GM19395 (cell line): ENCODE measurements around the gene MYO18B.

ENCODE experiments used
- ATAC-seq: cut with Tn5 transposase; IDR thresholded peaks from one replicate; pipeline ENCODE4 v1.9.1; 2021; ENCODE audit warnings: mild to moderate bottlenecking, moderate library complexity; ENCODE audit not compliant: unreplicated experiment

The MYO18B gene

DNA sequence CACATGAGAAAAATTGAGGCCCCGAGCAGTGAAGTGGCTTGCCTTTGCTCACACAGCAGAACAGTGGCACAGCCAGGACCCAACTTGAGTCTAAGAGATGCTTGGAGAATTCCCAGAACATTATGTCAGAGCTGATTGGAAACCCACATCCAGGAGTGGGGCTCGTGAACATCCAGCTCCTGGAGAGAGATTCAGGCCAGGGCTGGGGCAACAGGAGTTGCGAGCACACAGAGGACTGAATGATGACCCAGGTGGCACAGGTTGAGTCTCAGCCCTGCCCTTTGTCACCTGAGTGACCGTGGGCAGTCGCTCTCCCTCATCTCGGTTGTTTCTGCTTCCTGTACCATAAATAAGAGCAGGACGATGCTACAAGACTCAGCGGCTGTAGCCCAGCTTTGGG is 102.6 kb downstream of the MYO18B start:
- ATAC-seq, result no peak

DNA sequence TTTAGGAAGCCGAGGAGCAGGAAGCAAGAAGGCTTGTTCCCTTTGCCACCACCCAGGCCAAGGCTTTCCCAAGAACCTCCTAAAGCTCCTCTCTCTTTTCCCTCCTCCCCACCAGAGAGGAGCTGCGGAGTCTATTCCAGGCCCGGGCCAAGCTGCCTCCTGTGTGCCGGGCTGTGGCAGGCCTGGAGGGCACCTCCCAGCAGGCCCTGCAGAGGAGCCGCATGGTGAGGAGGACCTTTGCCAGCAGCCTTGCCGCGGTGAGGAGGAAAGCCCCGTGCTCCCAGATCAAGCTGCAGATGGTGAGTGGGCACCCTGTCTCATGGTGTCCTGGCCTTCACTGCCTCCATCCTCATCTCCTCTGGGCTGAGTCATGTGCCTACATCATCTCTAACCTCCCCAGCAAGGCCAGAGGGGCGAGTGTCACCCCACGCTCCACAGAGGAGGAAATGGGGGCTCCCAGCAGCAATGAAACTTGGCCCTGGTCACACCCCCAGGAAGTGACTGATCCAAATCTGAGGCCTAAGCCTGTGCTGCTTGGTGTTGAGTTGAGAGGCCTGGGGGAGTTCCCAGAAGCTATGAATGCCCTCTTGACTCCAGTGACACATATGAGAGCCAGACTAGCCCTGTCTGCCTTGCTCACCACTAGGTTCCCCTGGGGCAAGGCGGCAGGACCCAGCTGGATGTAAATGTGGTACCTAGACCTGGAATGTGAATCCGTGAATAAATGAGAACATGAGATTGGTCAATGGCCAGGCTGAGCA is 104.2 kb downstream of the MYO18B start:
- ATAC-seq, result no peak

DNA sequence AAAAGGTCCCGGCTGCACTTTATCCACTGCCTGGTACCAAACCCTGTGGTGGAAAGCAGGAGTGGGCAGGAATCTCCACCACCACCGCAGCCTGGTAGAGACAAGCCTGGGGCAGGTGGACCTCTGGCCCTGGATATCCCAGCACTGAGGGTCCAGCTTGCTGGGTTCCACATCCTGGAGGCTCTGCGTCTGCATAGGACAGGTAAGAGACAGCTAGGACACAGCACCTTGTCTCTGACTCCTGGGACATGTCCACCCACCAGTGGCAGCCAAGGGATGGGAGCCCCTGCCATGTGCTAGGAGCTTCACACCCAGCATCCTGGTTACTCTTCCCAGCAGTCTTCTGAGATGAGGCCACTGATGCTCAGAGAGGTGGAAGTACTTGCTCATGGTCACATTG is 105.5 kb downstream of the MYO18B start:
- no peak for ATAC-seq

DNA sequence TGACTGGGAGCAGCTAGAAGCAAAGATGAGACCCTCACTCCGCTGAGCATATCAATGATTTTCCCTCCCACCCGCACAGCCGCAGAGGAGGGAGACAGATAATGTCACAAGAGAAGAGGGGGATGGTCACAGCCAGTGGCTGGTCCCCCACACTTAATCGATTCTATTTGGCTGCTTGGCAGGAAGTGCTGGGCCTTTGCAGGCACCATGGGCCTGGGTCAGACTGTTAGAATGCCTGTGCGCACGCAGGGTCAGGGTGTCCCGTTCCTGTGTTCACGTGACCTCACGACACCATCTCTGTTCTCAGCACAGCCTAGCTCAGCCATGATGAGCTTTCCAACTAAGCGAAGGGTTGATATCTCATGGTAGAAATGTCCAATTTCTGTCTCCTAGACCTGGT is 107.0 kb downstream of the MYO18B start:
- no peak for ATAC-seq

DNA sequence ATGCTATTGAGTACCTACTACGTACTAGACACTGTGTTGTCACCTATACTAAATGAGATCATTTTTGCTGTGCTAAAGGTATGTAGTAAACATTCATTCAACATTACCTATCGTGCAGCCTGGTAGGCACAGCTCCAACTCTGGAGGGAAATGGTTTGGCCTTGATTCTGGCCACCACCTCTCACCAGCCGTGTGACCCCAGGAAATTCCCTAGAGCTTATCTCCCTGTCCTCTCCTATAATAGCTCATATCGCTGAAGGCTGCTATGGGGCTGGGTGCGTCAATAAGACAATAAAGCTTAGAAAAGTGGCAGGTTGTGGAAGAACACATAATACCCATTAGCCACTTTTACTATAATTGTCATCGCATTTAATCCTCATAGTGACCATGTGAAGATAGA is 107.5 kb downstream of the MYO18B start:
- ATAC-seq, result no peak

DNA sequence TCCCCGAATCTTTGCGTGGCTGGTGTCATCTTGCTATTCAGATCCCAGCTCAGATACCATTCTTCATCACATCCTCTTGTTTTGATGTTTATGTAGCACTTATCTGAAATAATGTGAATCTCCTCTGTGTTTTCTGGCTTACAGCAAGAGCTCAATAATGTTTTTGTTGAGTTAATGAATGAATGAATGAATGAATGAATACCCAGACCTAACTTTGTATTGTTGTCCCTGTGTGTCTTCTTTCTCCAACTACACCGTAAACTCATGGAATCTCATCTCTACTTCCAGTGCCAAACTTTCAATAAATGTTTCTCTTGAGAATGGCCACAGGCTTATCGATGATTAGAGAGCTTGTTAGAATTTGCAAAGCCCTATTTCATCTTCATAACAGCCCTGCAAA is 110.2 kb downstream of the MYO18B start:
- no peak for ATAC-seq

DNA sequence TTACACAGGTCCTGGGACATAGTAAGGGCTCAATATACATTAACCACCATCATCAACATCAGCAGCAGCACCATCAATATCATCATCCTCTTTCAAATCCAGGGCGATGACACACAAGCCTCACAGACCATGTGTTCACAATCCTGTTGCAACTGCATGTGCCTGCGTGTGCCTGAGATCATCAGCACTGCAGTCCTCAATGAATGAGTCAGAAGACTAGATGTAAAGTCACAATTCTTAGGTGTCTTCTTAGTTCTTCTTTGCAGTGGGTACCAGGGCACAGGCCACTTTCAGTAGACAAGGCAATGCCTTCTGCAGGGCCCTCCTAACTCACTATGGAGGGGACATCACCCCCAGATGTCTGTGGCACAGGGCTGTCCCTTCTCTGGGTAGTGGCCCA is 111.1 kb downstream of the MYO18B start:
- no peak for ATAC-seq

DNA sequence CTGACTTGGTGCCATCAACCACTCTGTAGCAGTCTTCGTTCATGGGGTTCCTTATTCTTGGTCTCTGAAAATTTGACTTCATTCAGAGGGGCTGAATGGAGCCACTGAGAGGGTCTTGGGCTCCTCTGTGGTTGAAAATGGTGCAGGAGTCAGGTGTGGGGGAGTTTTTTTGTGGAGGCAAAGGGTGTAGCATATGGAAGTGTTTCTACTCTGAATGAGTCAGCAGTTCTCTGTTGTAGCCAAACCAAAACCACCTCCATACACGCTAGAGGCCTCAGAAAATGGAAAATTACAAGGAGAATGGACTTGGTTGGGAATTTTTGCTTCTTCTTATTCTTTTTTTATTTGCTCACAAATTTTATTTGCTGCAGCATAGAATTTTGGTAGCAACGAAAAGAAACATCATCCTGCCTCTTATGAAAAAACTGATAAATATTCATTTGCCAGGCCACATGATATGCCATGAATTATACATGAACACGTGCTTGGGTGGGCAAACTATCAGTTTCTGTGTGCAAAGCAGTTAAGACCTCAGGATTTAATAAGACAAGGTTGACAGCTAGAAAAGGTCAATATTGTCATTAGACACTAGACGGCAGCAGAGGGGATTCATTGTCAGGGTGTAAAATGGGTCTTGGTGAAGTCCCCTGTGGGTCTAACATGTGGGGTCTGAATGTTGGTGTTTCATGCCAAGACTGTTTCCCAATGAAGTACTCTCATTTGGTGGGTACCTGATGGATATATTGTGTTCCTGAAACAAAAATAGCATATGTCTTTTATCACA is 111.7 kb downstream of the MYO18B start:
- no peak for ATAC-seq

DNA sequence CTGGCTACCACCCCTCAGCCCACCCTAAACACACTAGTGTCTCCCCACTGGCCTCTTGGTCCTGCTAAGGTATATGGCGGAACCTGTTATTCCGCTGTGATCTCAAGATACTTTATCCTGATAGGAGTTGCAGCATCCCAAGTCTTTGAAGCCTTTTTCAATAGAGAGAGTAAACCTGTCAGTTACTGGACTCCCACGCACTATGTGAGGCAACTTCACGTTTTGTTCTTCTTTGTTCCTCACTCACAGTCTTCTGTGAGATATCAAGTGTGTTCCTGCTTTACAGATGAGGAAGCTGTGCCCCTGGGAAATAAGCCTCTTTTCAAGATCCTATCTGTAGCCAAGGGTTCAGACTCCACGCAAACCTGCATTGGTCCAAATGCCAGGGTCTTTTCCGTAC is 127.8 kb downstream of the MYO18B start:
- no peak for ATAC-seq

DNA sequence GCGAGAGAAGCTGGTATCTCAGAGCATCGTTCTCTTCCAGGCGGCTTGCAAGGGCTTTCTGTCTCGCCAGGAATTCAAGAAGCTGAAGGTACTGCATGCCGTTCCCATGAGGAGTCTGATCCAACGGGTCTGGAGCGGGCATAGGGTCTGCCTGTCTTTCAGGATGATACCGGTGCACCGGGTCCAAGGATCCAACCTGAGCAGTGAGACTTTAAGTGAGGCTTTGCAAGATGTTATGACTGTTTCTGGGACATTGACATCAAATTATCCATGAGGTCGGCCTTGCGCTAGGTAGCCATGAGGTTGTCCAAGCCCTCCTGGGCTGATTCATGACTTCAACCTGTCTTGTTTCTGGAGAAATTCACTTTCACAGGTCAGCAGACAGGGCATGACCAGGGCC is 132.3 kb downstream of the MYO18B start:
- ATAC-seq, result no peak

DNA sequence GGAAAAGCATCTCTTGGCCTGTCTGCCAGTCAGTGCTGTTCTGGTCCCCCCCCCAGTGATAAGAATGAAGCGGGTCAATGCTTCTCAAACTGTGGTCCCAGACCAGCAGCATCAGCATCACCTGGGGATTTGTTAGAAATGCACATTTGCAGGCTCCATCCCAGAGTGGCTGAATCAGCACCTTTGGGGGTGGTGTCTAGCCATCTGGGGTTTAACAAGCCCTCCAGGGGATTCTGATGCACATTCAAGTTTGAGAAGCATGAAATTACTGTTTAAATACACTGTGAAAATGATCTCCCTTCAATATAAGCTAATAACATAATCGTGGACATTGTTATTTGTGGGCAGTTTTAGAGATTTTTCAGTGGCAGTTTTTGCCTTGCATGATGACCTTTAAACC is 133.5 kb downstream of the MYO18B start:
- ATAC-seq, result no peak

DNA sequence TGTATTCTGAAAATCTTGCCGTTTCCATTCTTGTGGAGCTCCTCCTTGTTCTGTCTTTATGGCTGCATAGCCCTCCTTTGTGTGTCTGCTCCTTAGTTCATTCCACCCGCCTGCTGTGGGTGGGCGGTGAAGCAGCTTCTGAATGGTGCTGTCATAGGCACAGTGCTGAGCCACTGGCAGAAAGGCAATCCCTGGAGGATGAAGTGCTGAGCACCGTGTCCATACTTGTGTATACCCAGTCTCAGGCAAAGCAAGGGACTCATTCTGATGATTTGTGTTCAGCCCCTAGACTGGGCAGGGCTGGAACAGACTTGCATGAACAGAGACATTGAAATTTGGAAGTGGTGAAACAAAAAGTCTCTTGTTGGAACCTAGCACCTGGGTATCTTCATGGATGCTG is 134.9 kb downstream of the MYO18B start:
- no peak for ATAC-seq

DNA sequence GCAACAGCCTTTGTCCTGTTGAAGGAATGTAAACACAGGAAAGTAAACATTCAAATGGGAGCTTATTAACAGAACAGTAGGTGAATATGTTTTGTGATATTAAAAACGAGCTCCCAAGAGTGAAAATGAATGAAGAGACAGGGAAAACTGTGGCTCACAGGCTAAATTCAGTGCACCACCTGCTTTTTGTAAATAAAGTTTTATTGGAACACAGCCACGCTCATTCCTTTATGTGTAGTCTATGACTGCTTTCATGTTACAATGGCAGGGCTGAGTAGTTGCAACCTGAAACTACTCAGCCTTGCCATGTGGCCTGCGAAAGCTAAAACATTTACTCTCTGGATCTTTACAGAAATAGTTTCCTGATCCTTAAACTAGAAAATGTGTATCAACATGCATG is 136.9 kb downstream of the MYO18B start:
- ATAC-seq, result no peak

DNA sequence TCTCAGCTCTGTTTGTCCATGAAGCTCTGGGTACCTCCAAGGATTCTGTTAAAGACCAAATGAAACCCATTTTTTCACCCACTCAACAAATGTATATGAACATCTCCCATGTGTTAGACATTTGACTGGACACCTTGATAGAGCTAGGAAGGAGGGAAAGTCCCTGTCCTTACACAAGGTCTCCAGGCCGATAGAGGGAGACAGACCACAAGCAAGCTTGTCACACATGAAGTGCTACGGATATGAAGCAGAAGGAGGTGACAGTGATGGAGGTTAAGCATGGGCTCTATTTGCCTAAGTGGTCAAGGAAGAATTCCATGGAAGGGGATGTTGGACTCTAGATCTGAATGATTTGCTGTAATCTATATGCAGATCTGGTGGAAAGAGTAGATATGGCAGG is 138.5 kb downstream of the MYO18B start:
- no peak for ATAC-seq

DNA sequence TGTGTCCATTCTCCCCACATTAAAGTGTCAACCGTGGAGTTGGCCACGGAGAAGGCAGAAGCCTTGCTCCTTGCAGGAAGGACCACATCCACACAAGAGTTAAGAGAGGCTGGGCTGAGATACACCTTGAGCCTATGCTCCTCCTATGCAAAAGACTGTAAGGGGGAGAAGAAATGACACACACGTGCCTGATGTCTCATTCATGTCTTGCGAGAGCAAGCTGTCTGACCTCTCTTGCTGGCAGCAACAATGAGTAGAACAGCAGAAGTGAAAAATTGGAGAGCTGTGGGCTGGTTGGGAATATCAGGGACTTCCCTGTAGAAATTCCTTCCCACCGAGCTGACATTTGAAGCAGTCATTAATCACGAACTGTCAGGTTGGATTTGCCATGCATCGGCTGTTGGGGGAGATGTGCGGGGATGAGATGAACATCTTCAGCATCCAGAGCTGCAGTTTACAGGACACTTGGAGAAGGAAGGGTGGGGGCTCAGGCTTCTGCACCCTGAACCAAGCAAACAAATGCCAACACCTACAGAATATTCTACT is 139.3 kb downstream of the MYO18B start:
- ATAC-seq, result no peak

DNA sequence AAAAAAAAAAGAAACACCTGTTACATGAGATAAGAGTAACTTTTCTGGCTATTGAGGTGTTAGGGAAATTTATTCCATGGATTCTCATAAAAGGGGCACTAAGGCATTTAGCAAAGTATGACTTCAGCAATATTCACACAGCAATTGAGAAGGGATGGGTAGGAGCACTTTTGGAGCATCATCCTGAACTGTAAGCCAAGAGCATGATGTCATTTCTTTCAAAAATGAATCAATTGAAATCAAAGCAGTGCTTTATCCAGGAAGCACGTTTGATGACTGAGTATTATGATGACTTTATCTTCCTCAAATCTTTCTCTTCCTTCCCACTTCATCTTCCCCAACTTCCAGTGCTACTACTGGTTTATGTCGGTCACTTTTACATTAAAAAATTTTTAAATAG is 140.4 kb downstream of the MYO18B start:
- ATAC-seq, result no peak

DNA sequence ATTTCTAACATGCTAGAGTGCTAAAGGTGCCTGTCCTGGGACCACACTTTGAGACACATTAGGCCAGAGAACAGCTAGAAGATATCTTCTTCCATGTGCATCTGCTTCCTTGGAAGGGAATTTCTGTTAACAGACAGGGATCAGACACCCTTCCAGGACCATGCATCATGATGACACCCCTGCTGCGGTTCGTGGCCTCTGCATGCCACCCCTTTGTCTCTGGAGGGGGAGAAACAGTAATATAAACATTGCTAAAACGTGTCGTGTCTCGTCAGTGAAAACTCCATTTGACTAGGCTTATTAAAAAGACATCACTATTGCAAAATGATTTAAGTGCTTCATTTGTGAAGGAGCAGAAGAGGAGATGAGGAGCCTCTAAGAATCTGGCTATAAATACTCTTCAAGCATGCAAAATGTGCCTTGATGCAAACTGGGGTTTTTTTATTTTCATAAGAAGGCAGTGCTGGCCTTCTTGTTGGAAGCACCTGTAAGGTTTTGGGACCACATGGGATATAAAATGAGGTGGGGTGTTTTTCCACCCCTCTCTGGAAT is 141.6 kb downstream of the MYO18B start:
- no peak for ATAC-seq

DNA sequence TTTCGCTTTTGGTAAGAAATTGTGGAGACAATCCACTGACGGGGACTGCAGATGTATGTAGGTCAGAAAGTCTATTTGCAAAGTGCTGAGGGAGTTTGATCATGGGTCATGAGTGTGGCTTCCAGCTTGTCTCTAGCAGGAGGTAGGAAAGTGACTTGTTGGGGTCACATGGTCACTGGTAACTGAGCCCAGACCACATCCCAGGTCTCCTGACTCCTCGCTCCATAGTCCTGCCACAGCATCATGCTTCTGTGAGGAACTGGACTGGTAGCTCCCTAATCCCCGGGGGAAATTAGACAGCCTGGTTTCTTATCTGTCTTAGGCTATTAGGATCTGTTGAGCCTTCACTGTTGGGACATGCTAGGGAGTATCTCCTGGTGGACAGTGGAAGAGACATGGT is 142.1 kb downstream of the MYO18B start:
- no peak for ATAC-seq

DNA sequence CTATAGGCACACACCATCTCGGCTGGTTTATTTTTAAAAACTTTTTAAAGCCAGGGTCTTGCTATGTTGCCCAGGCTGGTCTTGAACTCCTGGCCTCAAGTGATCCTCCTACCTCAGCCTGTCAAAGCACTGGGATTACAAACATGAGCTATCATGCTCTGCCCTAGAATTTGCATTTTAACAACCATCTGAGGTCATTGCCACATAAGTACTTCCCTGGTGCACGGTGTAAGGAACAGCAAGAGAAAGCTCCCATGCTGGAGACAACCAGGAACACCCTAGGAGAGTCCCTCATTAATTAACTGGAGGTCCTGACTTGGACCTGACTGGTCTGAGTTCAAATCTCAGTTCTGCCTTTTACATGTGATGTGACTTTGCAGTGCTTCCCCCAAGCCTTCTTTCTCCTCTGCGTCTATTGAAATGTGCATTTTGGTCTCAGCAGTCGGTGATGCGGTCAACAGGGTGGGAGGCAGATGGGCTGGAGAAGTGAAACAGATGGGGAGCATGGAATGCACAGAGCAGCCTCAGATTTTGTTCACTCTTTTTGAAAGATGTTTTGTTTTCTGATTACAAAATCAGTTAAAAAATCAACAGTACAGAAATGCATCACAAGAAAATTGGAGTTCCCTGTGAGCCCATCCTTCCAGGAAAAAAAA is 146.5 kb downstream of the MYO18B start:
- no peak for ATAC-seq

DNA sequence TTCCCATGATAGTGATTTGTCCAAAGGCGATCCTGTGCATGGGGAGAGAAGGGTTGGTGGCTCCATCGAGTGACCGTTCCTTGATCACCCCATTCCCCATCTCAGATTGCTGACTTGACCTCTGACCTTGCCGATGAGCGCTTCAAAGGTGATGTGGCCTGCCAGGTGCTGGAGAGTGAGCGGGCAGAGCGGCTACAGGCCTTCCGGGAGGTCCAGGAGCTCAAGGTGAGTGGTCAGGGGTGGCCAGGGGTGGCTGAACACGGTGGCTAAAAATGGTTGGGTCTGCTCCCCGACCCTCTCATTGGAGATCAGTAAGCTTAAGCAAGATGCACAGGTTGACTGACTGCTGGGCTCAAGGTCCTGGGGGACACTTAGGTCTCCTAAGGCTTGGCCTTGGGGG is 148.7 kb downstream of the MYO18B start:
- ATAC-seq, result no peak

DNA sequence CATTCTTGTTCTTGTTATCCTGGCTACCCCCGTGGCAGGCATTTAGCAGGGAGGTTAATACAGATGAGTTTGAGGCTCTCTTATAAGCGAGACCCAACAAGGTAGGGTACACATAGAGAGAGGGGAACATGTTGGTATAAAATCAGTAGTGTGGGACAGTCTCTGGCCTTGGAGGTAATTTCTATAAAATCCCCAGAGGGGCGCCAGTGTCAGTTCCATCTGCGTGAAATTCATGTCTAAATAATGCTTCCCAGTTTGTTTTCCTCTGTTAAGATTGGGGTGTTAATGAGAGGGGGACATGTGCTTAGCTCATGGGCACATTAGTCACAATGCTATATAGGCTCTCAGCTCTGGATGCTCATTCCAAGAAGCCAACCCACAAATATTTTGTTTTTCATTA is 150.7 kb downstream of the MYO18B start:
- ATAC-seq, result no peak
